Neuronal stem cell (in vitro differentiated cells): ENCODE measurements around the gene ST7.
"Not testable (repeated sequence)": the region's sequence is repeated elsewhere in the genome, so short reads cannot be mapped to it uniquely, and the experiment has no call there.

Source experiments
- DNase-seq: peaks from one replicate; pipeline ENCODE4 v3.0.0-alpha.2; 2013; ENCODE audit warnings: low spot score
- H2AFZ ChIP-seq: one replicate; pipeline ENCODE4 v1.6.1; 2013; ENCODE audit warnings: mild to moderate bottlenecking, low read length, inconsistent platforms
- H2AK5ac ChIP-seq: 2 replicates; pipeline ENCODE4 v1.6.1; 2013; ENCODE audit warnings: low read depth, mild to moderate bottlenecking, inconsistent platforms, low read length, moderate library complexity, mixed read lengths
- H2BK120ac ChIP-seq: 2 replicates; pipeline ENCODE4 v1.6.1; 2013; ENCODE audit warnings: low read depth, mild to moderate bottlenecking, inconsistent platforms, low read length, moderate library complexity, mixed read lengths
- H2BK12ac ChIP-seq: one replicate; pipeline ENCODE4 v1.6.1; 2013; ENCODE audit warnings: low read length, inconsistent platforms
- H2BK15ac ChIP-seq: 2 replicates; pipeline ENCODE4 v1.6.1; 2013; ENCODE audit warnings: mild to moderate bottlenecking, low read length, inconsistent platforms, mixed read lengths
- H2BK5ac ChIP-seq: one replicate; pipeline ENCODE4 v1.6.1; 2013; ENCODE audit warnings: inconsistent platforms, mild to moderate bottlenecking, low read length, moderate library complexity
- H3K14ac ChIP-seq: one replicate; pipeline ENCODE4 v1.6.1; 2013; ENCODE audit warnings: low read length, inconsistent platforms
- H3K18ac ChIP-seq: 2 replicates; pipeline ENCODE4 v1.6.1; 2013; ENCODE audit warnings: low read length, inconsistent platforms
- H3K23ac ChIP-seq: 2 replicates; pipeline ENCODE4 v1.6.1; 2013; ENCODE audit warnings: low read depth, mild to moderate bottlenecking, mixed read lengths, low read length, inconsistent platforms; ENCODE audit not compliant: poor library complexity
- H3K27ac ChIP-seq: replicated peaks from 3 replicates; pipeline ENCODE4 v1.5.1; 2013; ENCODE audit warnings: low read length, inconsistent platforms
- H3K27me3 ChIP-seq, 3 experiments: 2 replicates each; pipeline ENCODE4 v1.6.1; 2013; ENCODE audit warnings: low read length in 3 of 3, mild to moderate bottlenecking in 2 of 3, inconsistent platforms in 1 of 3, low read depth in 1 of 3, mixed read lengths in 1 of 3, moderate library complexity in 1 of 3; ENCODE audit not compliant: control insufficient read depth in 3 of 3, insufficient read depth in 3 of 3
- H3K36me3 ChIP-seq, 2 donors: replicated peaks in 1 of 2; 2 replicates each; pipeline ENCODE4 v1.6.1; 2013; ENCODE audit warnings: low read length in 2 of 2; ENCODE audit not compliant: control insufficient read depth in 2 of 2, insufficient read depth in 2 of 2
- H3K4ac ChIP-seq: 2 replicates; pipeline ENCODE4 v1.6.1; 2013; ENCODE audit warnings: inconsistent platforms, mild to moderate bottlenecking, low read length, moderate library complexity
- H3K4me1 ChIP-seq, 2 donors: 1 replicate in 1 of 2; 2 replicates in 1 of 2; pipeline ENCODE4 v1.6.1; 2013; ENCODE audit warnings: low read length in 2 of 2, low read depth in 1 of 2; ENCODE audit not compliant: control insufficient read depth in 2 of 2, insufficient read depth in 1 of 2
- H3K4me2 ChIP-seq: one replicate; pipeline ENCODE4 v1.6.1; 2013; ENCODE audit warnings: mild to moderate bottlenecking, low read length, inconsistent platforms; ENCODE audit not compliant: insufficient read depth, poor library complexity, severe bottlenecking
- H3K4me3 ChIP-seq, 2 donors: 2 replicates each; pipeline ENCODE4 v1.5.1; 2013; ENCODE audit warnings: low read length in 2 of 2, mild to moderate bottlenecking in 2 of 2, inconsistent platforms in 1 of 2, moderate library complexity in 1 of 2
- H3K79me1 ChIP-seq: one replicate; pipeline ENCODE4 v1.6.1; 2013; ENCODE audit warnings: low read depth, mild to moderate bottlenecking, inconsistent platforms, low read length, moderate library complexity
- H3K9ac ChIP-seq: one replicate; pipeline ENCODE4 v1.6.1; 2013; ENCODE audit warnings: mild to moderate bottlenecking, low read depth, low read length, inconsistent platforms; ENCODE audit not compliant: poor library complexity
- H3K9me3 ChIP-seq, 2 donors: replicated peaks in 1 of 2; 2 replicates each; pipeline versions ENCODE3 to v1.6.1; 2013; ENCODE audit warnings: low read length in 2 of 2, mild to moderate bottlenecking in 2 of 2, inconsistent platforms in 1 of 2, low read depth in 1 of 2, mixed read lengths in 1 of 2, moderate library complexity in 1 of 2; ENCODE audit not compliant: control insufficient read depth in 2 of 2, insufficient read depth in 1 of 2
- H4K8ac ChIP-seq: one replicate; pipeline ENCODE4 v1.6.1; 2013; ENCODE audit warnings: low read depth, mild to moderate bottlenecking, inconsistent platforms, low read length, moderate library complexity
- H4K91ac ChIP-seq: one replicate; pipeline ENCODE4 v1.6.1; 2013; ENCODE audit warnings: low read length, low read depth, mild to moderate bottlenecking, inconsistent platforms; ENCODE audit not compliant: poor library complexity
- WGBS, 2 donors: extraction: QIAGEN DNeasy Blood & Tissue Kit; methylation state at CpG; one replicate each; pipeline ENCODE4 v1.1.7; 2013; ENCODE audit warnings: missing lambda C conversion rate in 2 of 2, mixed read lengths in 1 of 2; ENCODE audit not compliant: insufficient read length in 2 of 2, insufficient replicate concordance in 1 of 2; ENCODE audit errors: extremely low coverage in 2 of 2; 5-methylcytosine and 5-hydroxymethylcytosine counted together

ST7 gene

GRCh38 chr7:116970238-116970910 is 17.1 kb downstream of the ST7 start:
- no peak overlapping the region for H3K4me2 ChIP-seq
- H3K23ac ChIP-seq: no peak overlapping the region
- H3K79me1 ChIP-seq: peaks cover 3% of the 10 kb centered on the region
- no peak overlapping the region for H3K18ac ChIP-seq
- H4K91ac ChIP-seq: no peak overlapping the region
- H2BK12ac ChIP-seq: no peak overlapping the region
- no CpG with 5 or more reads among the region's 3 CpGs for WGBS, 2 donors
- H3K4me1 ChIP-seq: peaks cover 1 to 5% of the 10 kb centered on the region in 2 donors
- no peak overlapping the region for H3K14ac ChIP-seq
- no peaks in the 10 kb centered on the region for H3K27me3 ChIP-seq
- H3K4ac ChIP-seq: no peak overlapping the region
- no peak for DNase-seq
- H4K8ac ChIP-seq: no peak overlapping the region
- no peak overlapping the region for H2BK120ac ChIP-seq
- H2BK5ac ChIP-seq: no peak overlapping the region
- H3K9me3 ChIP-seq: peaks cover 0 to 3% of the 10 kb centered on the region in 2 donors
- no peak overlapping the region for H2AK5ac ChIP-seq
- no peak overlapping the region for H2AFZ ChIP-seq
- no peak overlapping the region for H3K4me3 ChIP-seq
- no peak overlapping the region for H2BK15ac ChIP-seq
- H3K27ac ChIP-seq: no peak overlapping the region
- no peak overlapping the region for H3K9ac ChIP-seq
- H3K36me3 ChIP-seq: no peaks in the 10 kb centered on the region

GRCh38 chr7:116971153-116971552 is 17.9 kb downstream of the ST7 start:
- not testable (repeated sequence) for H3K9me3 ChIP-seq, H3K9ac ChIP-seq, DNase-seq, H3K4me1 ChIP-seq, H3K14ac ChIP-seq, H3K18ac ChIP-seq, H2BK5ac ChIP-seq, H3K4me2 ChIP-seq, H3K27ac ChIP-seq, H2BK15ac ChIP-seq, H2BK120ac ChIP-seq, H4K8ac ChIP-seq, H3K27me3 ChIP-seq, H3K36me3 ChIP-seq, H2AFZ ChIP-seq, H2AK5ac ChIP-seq, H4K91ac ChIP-seq, H2BK12ac ChIP-seq, H3K4me3 ChIP-seq, H3K4ac ChIP-seq, H3K79me1 ChIP-seq, H3K23ac ChIP-seq

- H3K18ac ChIP-seq: no peak overlapping the region
- H4K91ac ChIP-seq: no peak overlapping the region
- H3K36me3 ChIP-seq: no peaks in the 10 kb centered on the region
- H3K79me1 ChIP-seq: peaks cover 3% of the 10 kb centered on the region
- no CpG with 5 or more reads among the region's 4 CpGs for WGBS, 2 donors
- H3K27me3 ChIP-seq: no peaks in the 10 kb centered on the region
- peaks cover 0 to 3% of the 10 kb centered on the region in 2 donors for H3K9me3 ChIP-seq
- no peak overlapping the region for H3K14ac ChIP-seq
- no peak overlapping the region for H2BK15ac ChIP-seq
- no peak overlapping the region for H2AK5ac ChIP-seq
- no peak overlapping the region for H2BK120ac ChIP-seq
- H2AFZ ChIP-seq: no peak overlapping the region
- no peak overlapping the region for H3K4me3 ChIP-seq
- DNase-seq: no peak
- H4K8ac ChIP-seq: no peak overlapping the region
- H3K9ac ChIP-seq: no peak overlapping the region
- no peak overlapping the region for H3K23ac ChIP-seq
- no peak overlapping the region for H2BK12ac ChIP-seq
- no peak overlapping the region for H2BK5ac ChIP-seq
- no peak overlapping the region for H3K4ac ChIP-seq
- no peak overlapping the region for H3K4me2 ChIP-seq
- H3K4me1 ChIP-seq: peaks cover 1 to 5% of the 10 kb centered on the region in 2 donors
- no peak overlapping the region for H3K27ac ChIP-seq
These were observed 18.6 kb downstream of the ST7 start for GRCh38 chr7:116971869-116972268.

GRCh38 chr7:116975024-116975423 is 21.7 kb downstream of the ST7 start:
- H2AFZ ChIP-seq, H3K4me1 ChIP-seq, H2BK120ac ChIP-seq, H3K14ac ChIP-seq, H3K27ac ChIP-seq, H2BK12ac ChIP-seq, H3K9ac ChIP-seq, H3K18ac ChIP-seq, H3K23ac ChIP-seq, H3K4ac ChIP-seq, H3K4me2 ChIP-seq, H2BK15ac ChIP-seq, H3K27me3 ChIP-seq, DNase-seq, H2BK5ac ChIP-seq, H3K36me3 ChIP-seq, H4K91ac ChIP-seq, H3K9me3 ChIP-seq, H2AK5ac ChIP-seq, H4K8ac ChIP-seq, H3K4me3 ChIP-seq, H3K79me1 ChIP-seq: not testable (repeated sequence)
- no CpG with 5 or more reads among the region's 3 CpGs for WGBS, 2 donors
